GM19372 (cell line): ENCODE measurements around the gene CCDC66.

Source experiments
- ATAC-seq: cut with Tn5 transposase; IDR thresholded peaks from one replicate; pipeline ENCODE4 v1.9.1; 2021; ENCODE audit warnings: mild to moderate bottlenecking, low read depth, moderate library complexity; ENCODE audit not compliant: unreplicated experiment

Gene CCDC66

DNA sequence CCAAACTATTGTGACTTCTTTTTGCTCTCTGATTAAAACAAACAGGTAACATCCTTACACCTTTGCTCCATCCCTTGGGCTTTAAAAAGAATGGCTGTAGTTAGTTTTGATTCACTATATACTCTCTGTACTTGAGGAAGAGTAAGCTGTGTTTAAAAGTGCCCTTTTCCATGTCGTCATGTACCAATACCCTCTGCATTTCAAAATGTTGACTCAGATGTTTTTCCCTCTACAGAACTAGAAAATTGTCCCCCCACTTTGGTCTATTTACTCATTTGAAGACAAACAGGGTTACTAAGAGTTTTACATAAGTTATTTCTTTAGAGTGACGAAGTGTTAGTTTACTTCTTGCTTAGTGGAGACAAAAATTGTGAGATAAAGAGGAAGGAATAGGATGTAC is 63.4 kb downstream of the CCDC66 start:
- ATAC-seq: no peak

- ATAC-seq: no peak
These were observed 64.7 kb downstream of the CCDC66 start for GRCh38 chr3:56621681-56622080.

GRCh38 chr3:56622381-56622780 is 65.4 kb downstream of the CCDC66 start:
- ATAC-seq: no peak

DNA sequence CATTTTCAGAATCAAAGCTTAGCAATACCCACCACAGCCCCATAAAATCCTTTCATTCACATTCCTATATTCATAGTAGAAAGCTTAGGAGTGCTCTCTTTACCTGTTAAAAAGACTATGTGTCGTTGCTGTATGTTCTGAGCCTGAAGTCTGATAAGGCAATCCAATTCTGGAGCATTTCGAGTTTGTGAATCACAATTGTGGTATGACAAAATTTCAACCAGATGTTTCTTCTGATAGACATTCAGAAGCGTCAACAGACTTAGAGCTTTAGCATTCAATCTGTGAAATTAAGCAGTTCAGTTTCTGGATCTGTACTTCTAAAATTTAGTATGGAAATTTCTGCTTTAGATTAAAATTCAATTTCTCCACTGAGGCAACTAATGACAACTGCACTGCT is 67.8 kb downstream of the CCDC66 start:
- ATAC-seq: no peak

DNA sequence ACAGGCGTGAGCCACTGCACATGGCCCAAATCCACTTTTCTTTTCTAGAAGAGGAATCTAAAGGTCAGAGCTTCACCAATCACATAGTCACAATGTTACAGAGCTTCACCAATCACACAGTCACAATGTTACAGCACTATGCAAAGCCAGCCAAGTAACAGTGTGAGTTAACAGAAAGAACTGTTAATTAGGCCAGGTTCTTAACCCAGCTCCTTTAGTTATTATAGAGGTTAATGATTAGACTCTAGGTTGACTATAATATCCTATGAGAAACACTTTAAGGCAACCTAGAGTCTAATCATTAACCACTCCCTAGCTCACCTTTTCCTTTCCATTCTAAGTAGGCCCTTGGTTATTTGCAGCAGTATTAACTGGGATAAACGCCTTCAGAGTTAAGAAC is 72.1 kb downstream of the CCDC66 start:
- no peak for ATAC-seq

GRCh38 chr3:56629451-56629850 is 72.5 kb downstream of the CCDC66 start:
- ATAC-seq: no peak

DNA sequence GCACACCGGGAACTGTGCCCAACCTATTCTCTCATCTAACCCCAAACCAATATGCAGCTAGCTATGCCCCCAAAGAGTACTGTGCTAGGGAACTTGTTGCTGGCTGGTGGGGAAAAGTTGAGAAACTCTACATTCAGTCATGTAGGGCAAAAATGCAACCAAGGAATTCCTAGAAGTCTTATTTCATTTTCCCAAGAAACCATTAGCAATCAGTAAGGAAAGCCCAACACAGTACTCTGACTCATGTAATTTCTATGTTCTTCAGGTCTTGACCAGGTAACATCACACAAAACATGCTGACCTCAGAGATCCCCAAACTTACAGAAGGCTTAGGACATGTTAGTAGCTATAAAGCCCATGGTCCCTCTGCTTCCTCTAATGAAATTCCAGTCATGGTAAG is 74.0 kb downstream of the CCDC66 start:
- no peak for ATAC-seq

GRCh38 chr3:56633181-56633580 is 76.2 kb downstream of the CCDC66 start:
- no peak for ATAC-seq

DNA sequence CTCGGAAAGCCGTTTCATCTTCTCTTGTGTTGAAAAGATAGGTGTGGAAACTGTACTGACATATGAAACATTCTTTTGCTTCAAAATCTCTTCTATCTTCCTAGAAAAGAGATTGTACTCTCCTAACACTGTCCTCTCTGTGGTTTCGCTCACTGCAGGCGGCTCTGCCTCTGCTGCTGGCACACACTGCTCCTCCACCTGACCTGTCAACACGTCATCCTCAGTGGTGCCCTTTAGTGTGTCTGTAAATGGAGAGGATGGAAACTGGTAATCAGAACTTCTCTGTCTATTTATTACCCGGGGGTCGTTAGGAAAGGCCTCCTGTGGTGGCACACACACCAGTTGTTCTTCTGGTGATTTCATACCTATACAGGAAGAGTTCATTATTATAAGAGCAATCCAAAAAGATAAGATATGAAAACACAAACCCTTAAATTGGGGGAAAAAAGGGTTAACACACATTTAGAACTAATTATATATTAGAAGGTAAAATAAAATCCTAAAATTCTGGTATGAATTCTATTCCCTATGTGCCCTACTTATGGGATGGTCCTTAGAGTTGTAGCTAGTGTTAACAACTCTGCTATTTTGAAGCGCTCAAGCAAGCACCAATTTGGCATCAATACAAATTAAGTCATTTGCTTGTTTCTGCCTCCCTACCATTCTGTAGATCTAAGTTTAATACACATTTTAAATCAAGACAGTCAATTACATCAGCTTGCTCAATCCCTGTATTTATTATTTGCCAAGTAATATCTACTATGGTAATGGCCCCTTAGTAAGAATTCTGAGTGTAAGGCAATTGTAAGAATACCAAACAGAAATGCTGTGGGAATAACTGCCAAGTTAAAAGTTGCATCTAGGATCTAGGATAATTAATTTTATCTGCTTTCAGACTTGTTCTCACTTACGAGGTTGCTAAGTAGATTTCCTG is 76.9 kb downstream of the CCDC66 start:
- no peak for ATAC-seq

DNA sequence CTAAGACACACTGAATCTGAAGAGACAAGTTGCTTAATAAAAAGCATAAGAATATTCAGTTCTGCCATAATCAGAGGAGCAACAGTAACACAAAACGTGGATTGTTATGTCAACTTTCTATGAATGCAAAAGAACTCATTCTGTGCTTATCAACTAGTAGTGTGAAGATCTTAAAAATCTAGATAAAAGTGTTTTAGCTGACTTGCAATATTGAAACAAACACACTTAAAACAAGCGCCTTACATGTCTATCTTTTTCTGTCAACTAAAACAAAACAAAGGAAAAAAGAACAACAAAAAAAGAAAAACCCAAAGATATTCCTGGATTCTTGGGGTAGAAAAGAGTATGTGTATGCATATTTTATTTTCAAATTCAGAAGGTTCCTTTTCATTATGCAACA is 88.4 kb downstream of the CCDC66 start:
- no peak for ATAC-seq

DNA sequence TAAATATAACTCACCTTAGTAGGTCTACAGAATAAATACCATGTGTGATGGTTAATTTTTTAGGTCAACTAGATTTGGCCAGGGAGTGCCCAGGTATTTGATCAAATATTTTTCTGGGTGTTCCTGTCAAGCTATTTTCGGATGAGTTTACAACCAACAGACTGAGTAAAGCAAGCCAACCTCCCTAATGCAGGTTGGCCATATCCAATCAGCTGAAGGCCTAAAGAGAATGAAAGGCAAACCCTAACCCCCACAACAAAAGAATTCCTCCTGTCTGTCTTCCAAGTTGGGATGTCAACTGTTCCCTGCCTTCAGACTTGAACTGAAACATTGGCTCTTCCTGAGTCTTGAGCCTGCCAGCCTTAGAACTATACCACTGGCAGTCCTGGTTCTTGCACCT is 97.5 kb downstream of the CCDC66 start:
- ATAC-seq: no peak

GRCh38 chr3:56655709-56656108 is 98.7 kb downstream of the CCDC66 start:
- ATAC-seq: no peak

DNA sequence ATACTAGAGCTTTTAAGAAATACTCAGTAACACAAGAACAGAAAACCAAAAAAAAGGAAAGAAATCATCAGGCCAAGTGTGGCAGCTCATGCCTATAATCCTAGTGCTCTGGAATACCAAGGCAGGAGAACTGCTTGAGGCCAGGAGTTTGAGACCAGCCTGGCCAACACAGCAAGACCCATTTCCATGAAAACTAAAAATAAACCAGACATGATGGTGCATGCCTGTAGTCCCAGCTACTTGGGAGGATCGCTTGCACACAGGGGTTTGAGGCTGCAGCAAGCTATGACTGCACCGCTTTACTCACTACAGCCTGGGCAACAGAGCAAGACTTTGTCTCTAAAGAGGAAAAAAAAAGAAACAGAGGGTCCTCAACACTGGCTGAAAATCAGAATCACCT is 107.8 kb downstream of the CCDC66 start:
- no peak for ATAC-seq

- ATAC-seq: no peak
These were observed 111.1 kb downstream of the CCDC66 start for GRCh38 chr3:56667973-56668579.
